GM23248 (cell line): ENCODE results near the gene ZDHHC14. TPM values are rescaled to one million over a fixed set of nuclear protein-coding genes. Genes with fewer than 3 reads are reported as not detected.
"Not testable (repeated sequence)": the region's sequence is repeated elsewhere in the genome, so short reads cannot be mapped to it uniquely, and the experiment has no call there.

Experiments used
- DNase-seq: peaks from one replicate; pipeline ENCODE4 v3.0.0-alpha.2; 2015
- H2AFZ ChIP-seq: fragments of 200-600 bp; sonication (generic); 2 replicates; pipeline ENCODE4 v1.6.1; 2016; ENCODE audit warnings: antibody characterized with exemption
- H3F3A ChIP-seq: fragments of 200-600 bp; sonication (generic); 2 replicates; pipeline ENCODE4 v1.6.1; 2016; ENCODE audit warnings: mild to moderate bottlenecking, antibody characterized with exemption, mixed run types; ENCODE audit not compliant: insufficient read depth
- H3K27ac ChIP-seq: fragments of 200-600 bp; sonication (generic); 2 replicates; pipeline ENCODE4 v1.5.1; 2016; ENCODE audit warnings: mild to moderate bottlenecking
- H3K27me3 ChIP-seq: fragments of 200-600 bp; sonication (generic); replicated peaks from 2 replicates; pipeline ENCODE4 v1.6.1; 2016; ENCODE audit warnings: mild to moderate bottlenecking; ENCODE audit not compliant: insufficient read depth
- H3K36me3 ChIP-seq: fragments of 200-600 bp; sonication (generic); 2 replicates; pipeline ENCODE4 v1.6.1; 2016; ENCODE audit warnings: low read depth, mild to moderate bottlenecking
- H3K4me1 ChIP-seq: fragments of 200-600 bp; sonication (generic); 2 replicates; pipeline ENCODE4 v1.6.1; 2016; ENCODE audit warnings: mild to moderate bottlenecking; ENCODE audit not compliant: insufficient read depth
- H3K4me2 ChIP-seq: fragments of 200-600 bp; sonication (generic); one replicate; pipeline ENCODE4 v1.6.1; 2016; ENCODE audit warnings: mild to moderate bottlenecking; ENCODE audit not compliant: unreplicated experiment
- H3K4me3 ChIP-seq: fragments of 200-600 bp; sonication (generic); 2 replicates; pipeline ENCODE4 v1.5.1; 2016; ENCODE audit warnings: mild to moderate bottlenecking
- H3K79me2 ChIP-seq: fragments of 200-600 bp; sonication (generic); 2 replicates; pipeline ENCODE4 v1.6.1; 2016; ENCODE audit warnings: mild to moderate bottlenecking; ENCODE audit not compliant: insufficient read depth
- H3K9ac ChIP-seq: fragments of 200-600 bp; sonication (generic); 2 replicates; pipeline ENCODE4 v1.6.1; 2016; ENCODE audit warnings: mild to moderate bottlenecking
- H3K9me2 ChIP-seq: fragments of 200-600 bp; sonication (generic); 2 replicates; pipeline ENCODE4 v1.6.1; 2016; ENCODE audit warnings: mixed run types, mild to moderate bottlenecking, moderate library complexity; ENCODE audit not compliant: insufficient read depth
- H3K9me3 ChIP-seq: fragments of 200-600 bp; sonication (generic); one replicate; pipeline ENCODE4 v1.6.1; 2017; ENCODE audit warnings: low read depth
- H4K20me1 ChIP-seq: fragments of 200-600 bp; sonication (generic); 2 replicates; pipeline ENCODE4 v1.6.0; 2016; ENCODE audit not compliant: insufficient read depth
- EZH2 ChIP-seq: fragments of 200-600 bp; sonication (generic); IDR thresholded peaks from 2 replicates; pipeline ENCODE4 v1.6.1; 2018; ENCODE audit warnings: antibody characterized with exemption, mild to moderate bottlenecking; ENCODE audit not compliant: insufficient read depth, poor library complexity, severe bottlenecking
- EZH2phosphoT487 ChIP-seq: fragments of 200-600 bp; sonication (generic); IDR thresholded peaks from 2 replicates; pipeline ENCODE4 v1.6.1; 2018; ENCODE audit warnings: antibody characterized with exemption, moderate library complexity, mild to moderate bottlenecking, low read depth; ENCODE audit not compliant: insufficient read depth
- WGBS, 2 experiments: methylation state at CpG; one replicate each; pipeline ENCODE4 v1.1.6; 2015 to 2017; ENCODE audit warnings: low lambda C conversion rate in 2 of 2, low coverage in 1 of 2; ENCODE audit errors: missing lambda C conversion rate in 2 of 2; 5-methylcytosine and 5-hydroxymethylcytosine counted together
- in situ Hi-C: fragments of 300-500 bp; cut with MboI; formaldehyde crosslinking; loops from 2 replicates; pipeline ENCODE4 v1.15.0; 2020
- polyA plus RNA-seq: library from polyadenylated mRNA; unstranded; fragments of >200 nt; fragmentation: Nextera tagmentation; extraction: Ambion mirVana; gene quantifications from 2 replicates; pipeline ENCODE4 v1.2.1, GENCODE V29; 2016
- total RNA-seq: library from RNA; depleted of rRNA; stranded (reverse); fragments of >200 nt; shearing (Covaris generic); gene quantifications from 2 replicates; pipeline ENCODE4 v1.2.3, GENCODE V29; 2014

Gene ZDHHC14
- total and polyA plus RNA-seq, 2 experiments from 2014 or later, result 1.4 to 4.5 TPM

DNA sequence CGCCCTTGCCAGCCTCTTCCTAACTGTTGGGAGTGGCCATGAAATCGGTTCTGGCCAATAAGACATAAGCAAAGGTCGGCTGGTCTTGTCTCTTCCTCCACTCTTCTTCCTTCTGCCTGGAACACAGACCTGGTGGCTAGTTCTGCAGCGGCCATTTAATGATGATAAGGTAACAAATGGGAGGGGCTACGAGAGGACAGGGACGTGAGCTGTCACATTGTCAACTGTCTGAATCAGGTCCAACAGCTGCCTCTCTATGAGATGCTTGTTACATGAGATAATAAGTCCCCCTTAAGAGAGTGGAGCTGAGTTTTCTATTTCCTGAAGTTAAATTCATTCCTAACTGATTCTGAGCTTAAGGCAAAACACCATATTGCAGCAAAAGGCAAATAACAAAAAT, 45.2 kb upstream of the ZDHHC14 start:
- H3K9ac ChIP-seq, result no peak overlapping the region
- WGBS, 2 experiments, result 63 to 68% methylated on average over 6 of the region's 6 CpGs
- TF ChIP-seq EZH2phosphoT487 (no peak), EZH2 (no peak)

GRCh38 chr6:157337276-157337675, 43.7 kb upstream of the ZDHHC14 start:
- in situ Hi-C loops, H3K9ac ChIP-seq, H3K4me3 ChIP-seq, H3K36me3 ChIP-seq, H3K27me3 ChIP-seq, H3K27ac ChIP-seq, H3K9me2 ChIP-seq, H3F3A ChIP-seq, H3K79me2 ChIP-seq, H4K20me1 ChIP-seq, H3K4me1 ChIP-seq, H2AFZ ChIP-seq, H3K4me2 ChIP-seq, H3K9me3 ChIP-seq, DNase-seq: not testable (repeated sequence)
- 55 to 68% methylated on average over 3 of the region's 3 CpGs for WGBS, 2 experiments

More for the DNA sequence above, 45.2 kb upstream of the ZDHHC14 start:
- Histone ChIP-seq H3K79me2 (no peaks in the 10 kb centered on the region), H3K27me3 (0 out of 2 replicates have a peak, but pooled peaks cover 7% of the 10 kb centered on the region), H3K9me3 (no peaks in the 10 kb centered on the region), H4K20me1 (no peaks in the 10 kb centered on the region), H3K4me1 (no peaks in the 10 kb centered on the region; the same call in 1 of the 2 replicates), H3F3A (no peaks in the 10 kb centered on the region), H3K9me2 (no peaks in the 10 kb centered on the region), H3K27ac (no peak overlapping the region), H3K36me3 (no peaks in the 10 kb centered on the region), H2AFZ (0 out of 2 replicates have a peak overlapping the region, but pooled peaks have one; percentile 23), H3K4me2 (no peak overlapping the region), H3K4me3 (no peak overlapping the region)
- no peak for DNase-seq
- in situ Hi-C loops, result no loop called here

DNA sequence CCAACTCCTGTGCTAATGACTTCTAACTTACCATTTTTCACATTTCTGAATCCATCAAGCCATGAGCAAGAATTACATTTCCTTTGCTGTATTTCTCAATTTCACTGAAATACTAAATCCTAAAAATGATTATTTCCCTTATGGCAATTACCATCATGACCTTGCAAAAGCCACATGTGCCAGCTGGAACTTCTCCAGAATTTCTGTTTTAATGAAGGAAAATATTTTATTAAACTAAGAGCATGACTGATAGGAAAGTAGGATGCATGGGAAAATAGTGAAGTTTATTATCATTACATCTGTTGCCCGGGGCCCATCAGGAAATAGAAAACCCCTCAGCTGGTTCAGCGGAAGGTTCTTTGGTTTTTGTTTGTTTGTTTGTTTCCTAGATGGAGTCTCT, 43.2 kb upstream of the ZDHHC14 start:
- no peaks in the 10 kb centered on the region for H3K9me2 ChIP-seq
- TF ChIP-seq EZH2, result no peak
- no peak for TF ChIP-seq EZH2phosphoT487
- no peak overlapping the region for H3K4me3 ChIP-seq
- H3K27ac ChIP-seq, result no peak overlapping the region
- no peaks in the 10 kb centered on the region for H3F3A ChIP-seq
- H4K20me1 ChIP-seq, result no peaks in the 10 kb centered on the region
- WGBS, 2 experiments, result 90 to 97% methylated on average over 2 of the region's 2 CpGs
- no peaks in the 10 kb centered on the region for H3K79me2 ChIP-seq
- in situ Hi-C loops, result no loop called here
- H3K27me3 ChIP-seq, result peaks cover 7% of the 10 kb centered on the region; the same call in 1 of the 2 replicates
- H2AFZ ChIP-seq, result no peak overlapping the region
- no peak overlapping the region for H3K9ac ChIP-seq
- H3K4me2 ChIP-seq, result no peak overlapping the region
- no peaks in the 10 kb centered on the region; the same call in 1 of the 2 replicates for H3K4me1 ChIP-seq
- H3K36me3 ChIP-seq, result no peaks in the 10 kb centered on the region
- no peak for DNase-seq
- no peaks in the 10 kb centered on the region for H3K9me3 ChIP-seq

- Histone ChIP-seq H3K9ac (no peak overlapping the region), H3K4me3 (no peak overlapping the region), H3K9me3 (no peaks in the 10 kb centered on the region), H3K4me2 (no peak overlapping the region), H3K36me3 (no peaks in the 10 kb centered on the region), H3F3A (no peaks in the 10 kb centered on the region), H2AFZ (no peak overlapping the region), H4K20me1 (no peaks in the 10 kb centered on the region), H3K9me2 (no peaks in the 10 kb centered on the region), H3K4me1 (no peaks in the 10 kb centered on the region; the same call in 1 of the 2 replicates), H3K79me2 (no peaks in the 10 kb centered on the region), H3K27ac (no peak overlapping the region), H3K27me3 (peaks cover 7% of the 10 kb centered on the region; the same call in 1 of the 2 replicates)
- in situ Hi-C loops, result no loop called here
- no peak for DNase-seq
- no peak for TF ChIP-seq EZH2
- no peak for TF ChIP-seq EZH2phosphoT487
- 50 to 58% methylated on average over 1 of the region's 1 CpG for WGBS, 2 experiments
These were observed 41.6 kb upstream of the ZDHHC14 start for GRCh38 chr6:157339432-157339831.

DNA sequence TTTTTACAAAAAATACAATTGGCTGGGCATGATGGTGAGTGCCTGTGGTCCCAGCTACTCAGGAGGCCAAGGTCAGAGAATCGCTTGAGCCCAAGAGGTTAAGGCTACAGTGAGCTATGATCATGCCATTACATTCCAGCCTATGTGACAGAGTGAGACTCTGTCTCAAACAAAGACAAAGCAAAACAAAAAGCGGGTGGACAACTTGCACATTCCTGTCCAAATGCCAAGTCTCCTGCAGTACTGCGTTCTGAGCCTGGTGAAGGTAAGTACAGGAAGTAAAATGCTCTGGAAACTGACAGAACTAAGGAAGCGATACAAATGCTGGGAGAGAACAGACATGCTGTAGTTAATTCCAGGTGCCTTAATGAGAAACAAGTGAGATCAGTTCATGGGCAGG, 37.3 kb upstream of the ZDHHC14 start:
- H3K79me2 ChIP-seq, result no peaks in the 10 kb centered on the region
- no peak overlapping the region for H2AFZ ChIP-seq
- DNase-seq, result no peak
- no peak overlapping the region for H3K9ac ChIP-seq
- peaks cover 11% of the 10 kb centered on the region for H3K27me3 ChIP-seq
- H3F3A ChIP-seq, result no peaks in the 10 kb centered on the region
- in situ Hi-C loops, result no loop called here
- no peak overlapping the region for H3K4me3 ChIP-seq
- TF ChIP-seq EZH2 (no peak), EZH2phosphoT487 (no peak)
- H4K20me1 ChIP-seq, result no peaks in the 10 kb centered on the region
- WGBS, 2 experiments, result 41 to 46% methylated on average over 4 of the region's 4 CpGs
- no peaks in the 10 kb centered on the region for H3K4me1 ChIP-seq
- H3K4me2 ChIP-seq, result no peak overlapping the region
- no peak overlapping the region for H3K27ac ChIP-seq
- no peaks in the 10 kb centered on the region for H3K9me3 ChIP-seq
- H3K36me3 ChIP-seq, result no peaks in the 10 kb centered on the region
- no peaks in the 10 kb centered on the region for H3K9me2 ChIP-seq
